RWPE2 (cell line): ENCODE data around the gene CROCC.

ENCODE experiments used
- ATAC-seq: fragments of 200-7000 bp; cut with Tn5 transposase; 3 replicates; pipeline ENCODE4 v1.9.1; 2021; ENCODE audit warnings: low read depth
- DNase-seq: peaks from one replicate; pipeline ENCODE4 v3.0.0-alpha.2; 2020; ENCODE audit warnings: low spot score
- H3K27ac ChIP-seq: fragments of 450-650 bp; 2 replicates; pipeline ENCODE4 v1.5.1; 2017; ENCODE audit warnings: mild to moderate bottlenecking; ENCODE audit not compliant: poor library complexity, severe bottlenecking
- H3K27me3 ChIP-seq: fragments of 250-450 bp; sonication (Bioruptor Pico); 2 replicates; pipeline ENCODE4 v1.5.1; 2021; ENCODE audit warnings: mild to moderate bottlenecking, moderate library complexity; ENCODE audit not compliant: insufficient read depth, poor library complexity, severe bottlenecking
- H3K36me3 ChIP-seq: fragments of 250-450 bp; sonication (Bioruptor Pico); 2 replicates; pipeline ENCODE4 v1.5.1; 2020; ENCODE audit warnings: low read depth, mild to moderate bottlenecking, moderate library complexity
- H3K4me1 ChIP-seq: fragments of 250-450 bp; sonication (Bioruptor Pico); 2 replicates; pipeline ENCODE4 v1.5.1; 2021; ENCODE audit warnings: mild to moderate bottlenecking, moderate library complexity; ENCODE audit not compliant: insufficient read depth, poor library complexity, severe bottlenecking
- H3K4me3 ChIP-seq: fragments of 250-450 bp; sonication (Bioruptor Pico); 2 replicates; pipeline ENCODE4 v1.5.1; 2021; ENCODE audit warnings: mild to moderate bottlenecking, moderate library complexity; ENCODE audit not compliant: severe bottlenecking
- H3K9me3 ChIP-seq: fragments of 250-450 bp; sonication (Bioruptor Pico); 2 replicates; pipeline ENCODE4 v1.5.1; 2021; ENCODE audit warnings: mild to moderate bottlenecking, moderate library complexity; ENCODE audit not compliant: severe bottlenecking
- CTCF ChIP-seq: fragments of 450-650 bp; IDR thresholded peaks from one replicate; pipeline ENCODE4 v1.5.1; 2017; ENCODE audit warnings: mild to moderate bottlenecking, moderate library complexity; ENCODE audit not compliant: poor library complexity, severe bottlenecking

CROCC gene

GRCh38 chr1:16999863-17000262 is 78.1 kb downstream of the CROCC start:
- no peak for ATAC-seq
- Histone ChIP-seq H3K27ac (no peak overlapping the region), H3K36me3 (peaks cover 42% of the 10 kb centered on the region), H3K27me3 (no peaks in the 10 kb centered on the region), H3K4me1 (peaks cover 4% of the 10 kb centered on the region), H3K9me3 (no peaks in the 10 kb centered on the region), H3K4me3 (no peak overlapping the region)
- TF ChIP-seq CTCF = no peak
- no peak for DNase-seq

DNA sequence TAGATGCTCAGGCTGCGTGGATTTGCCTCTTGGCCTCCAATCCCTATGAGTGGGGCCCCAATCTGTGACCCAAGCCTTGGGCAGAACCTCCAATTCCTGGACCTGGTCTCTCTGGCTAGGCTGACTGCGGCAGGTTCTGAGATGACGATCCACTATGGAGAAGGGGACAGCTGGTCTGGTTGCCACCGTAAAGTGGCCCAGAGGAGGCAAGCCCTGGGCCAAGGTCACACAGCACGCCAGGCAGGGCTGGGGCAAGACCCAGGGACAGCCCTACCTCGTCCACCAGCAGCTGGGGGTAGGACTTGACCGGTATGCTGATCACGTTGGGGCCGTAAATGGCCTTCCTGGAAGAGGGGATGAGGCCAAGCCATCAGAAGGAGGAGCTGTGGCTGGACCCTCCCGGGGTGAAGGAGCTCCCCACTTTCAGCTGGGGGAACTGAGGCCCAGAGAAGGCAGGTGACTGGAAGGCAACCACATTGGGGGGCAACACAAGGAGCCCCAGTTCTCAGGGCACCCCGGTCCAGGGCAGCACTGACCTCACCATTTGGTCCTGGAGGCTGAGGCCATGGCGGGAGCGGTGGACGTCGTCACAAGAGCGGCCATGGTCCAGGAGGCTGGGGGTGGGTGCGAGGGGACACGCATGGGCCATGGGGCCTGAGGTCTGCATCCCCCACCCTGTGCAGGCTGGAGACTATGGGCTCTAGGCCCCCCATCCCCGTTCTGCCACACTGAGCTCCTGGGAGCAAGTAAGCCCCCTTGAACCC is 80.2 kb downstream of the CROCC start:
- TF ChIP-seq CTCF = no peak
- Histone ChIP-seq H3K36me3 (peaks cover 42% of the 10 kb centered on the region), H3K9me3 (no peaks in the 10 kb centered on the region), H3K4me1 (peaks cover 4% of the 10 kb centered on the region), H3K4me3 (no peak overlapping the region), H3K27me3 (no peaks in the 10 kb centered on the region), H3K27ac (no peak overlapping the region)
- ATAC-seq (no peak), DNase-seq (no peak)

DNA sequence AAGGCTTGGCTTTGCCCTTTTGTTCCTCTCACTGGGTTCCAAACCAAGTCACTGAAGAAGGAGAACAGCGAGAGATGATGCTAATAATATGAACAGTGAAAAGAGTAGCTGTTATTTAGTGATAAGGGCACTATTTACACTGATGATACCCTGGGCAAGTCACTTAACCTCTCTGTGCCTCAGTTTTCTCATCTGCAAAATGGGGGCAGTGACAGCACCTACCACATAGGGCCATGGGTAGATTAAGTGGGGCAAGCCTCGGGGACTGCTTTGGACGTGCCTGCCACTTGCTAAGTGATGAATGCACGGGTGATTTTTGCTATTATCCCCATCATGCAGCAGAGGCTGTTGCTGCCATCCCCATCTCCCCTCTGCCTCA is 80.8 kb downstream of the CROCC start:
- no peak for TF ChIP-seq CTCF

DNA sequence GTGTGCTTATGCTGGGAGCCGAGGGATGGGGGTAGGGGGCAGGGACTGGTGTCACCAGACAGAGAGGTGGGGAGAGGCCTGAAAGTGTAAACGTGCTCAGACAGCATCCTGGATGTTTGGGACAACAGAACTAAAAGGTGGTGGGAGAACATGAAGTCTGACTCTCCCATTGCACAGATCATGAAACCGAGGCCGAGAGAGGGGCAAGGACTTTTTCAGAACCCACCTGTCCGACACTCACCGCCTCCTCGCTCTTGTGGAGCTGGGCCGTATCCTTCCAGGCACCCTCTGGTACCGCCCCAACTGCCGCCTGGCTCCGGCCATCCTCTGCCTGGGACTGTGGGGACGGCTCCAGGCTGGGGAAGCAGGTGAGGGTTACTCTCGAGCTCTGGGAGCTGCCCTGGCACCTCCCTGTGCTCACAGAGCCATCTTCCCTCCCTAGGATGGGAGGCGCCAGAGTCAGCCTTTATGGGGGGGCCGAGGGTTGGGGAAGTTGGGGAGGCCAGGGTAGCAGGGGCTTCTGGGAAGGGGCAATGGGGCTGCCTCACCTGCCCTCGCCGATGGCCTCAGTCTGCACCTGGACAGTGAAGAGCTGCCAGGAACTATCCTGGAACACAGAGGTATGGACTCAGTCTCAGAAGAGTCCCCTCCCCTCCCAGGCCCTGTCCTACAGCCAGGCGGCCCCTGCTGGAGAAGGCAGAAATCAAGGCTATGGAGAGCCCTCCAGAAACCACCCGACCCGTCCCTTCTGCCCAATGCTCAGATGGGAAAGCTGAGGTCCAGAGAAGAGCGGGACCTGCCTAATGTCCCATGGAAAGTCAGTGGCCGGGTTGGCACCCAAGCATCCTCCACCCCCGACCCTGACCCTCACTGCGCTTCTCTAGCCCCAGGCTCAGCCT is 83.0 kb downstream of the CROCC start:
- no peak for ATAC-seq
- H3K27ac ChIP-seq = peak overlapping the region; percentile 19

More for the DNA sequence above, 80.8 kb downstream of the CROCC start:
- H3K4me1 ChIP-seq = peaks cover 4% of the 10 kb centered on the region
- H3K27me3 ChIP-seq = no peaks in the 10 kb centered on the region
- DNase-seq = no peak
- no peak overlapping the region for H3K4me3 ChIP-seq
- H3K9me3 ChIP-seq = no peaks in the 10 kb centered on the region
- no peak overlapping the region for H3K27ac ChIP-seq
- ATAC-seq = no peak
- H3K36me3 ChIP-seq = peaks cover 42% of the 10 kb centered on the region

More for the DNA sequence above, 83.0 kb downstream of the CROCC start:
- TF ChIP-seq CTCF = no peak
- Histone ChIP-seq H3K4me1 (peaks cover 4% of the 10 kb centered on the region), H3K36me3 (peaks cover 28% of the 10 kb centered on the region), H3K4me3 (no peak overlapping the region), H3K9me3 (no peaks in the 10 kb centered on the region), H3K27me3 (no peaks in the 10 kb centered on the region)
- no peak for DNase-seq
